ENCODE measurements around the gene TNNT2. TPM values are rescaled to one million over a fixed set of nuclear protein-coding genes. Genes with fewer than 3 reads are reported as not detected.

The TNNT2 gene
- total RNA-seq, result not detected

DNA sequence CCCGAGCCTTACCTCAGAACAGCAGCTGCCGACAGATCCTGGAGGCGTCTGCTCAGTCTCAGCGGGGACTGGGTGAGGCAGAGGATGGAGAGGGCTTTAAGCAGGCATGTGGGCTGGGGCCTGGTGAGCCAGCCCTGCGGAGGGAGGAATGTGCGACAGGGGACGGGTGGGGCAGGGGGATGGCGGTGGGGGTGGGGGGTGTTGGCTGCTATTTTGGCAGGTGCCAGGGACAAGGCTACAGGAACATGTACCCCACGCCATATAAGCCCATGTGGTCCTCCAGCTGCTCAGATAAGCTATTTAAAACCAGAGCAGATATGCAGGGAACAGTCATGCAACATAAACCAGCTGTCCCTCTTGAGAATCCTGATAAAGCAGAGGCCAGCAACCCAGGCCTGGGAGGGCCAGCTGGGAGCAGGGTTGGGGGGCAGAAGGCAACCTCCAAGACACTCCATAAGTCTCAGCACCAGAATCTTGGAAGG, at the start of gene TNNT2:
Gene TNNT2 (minus strand): TSS at position 70 of the 482 bp plus-strand sequence. CDS start 4,426 bp downstream, outside the sequence.

DNA sequence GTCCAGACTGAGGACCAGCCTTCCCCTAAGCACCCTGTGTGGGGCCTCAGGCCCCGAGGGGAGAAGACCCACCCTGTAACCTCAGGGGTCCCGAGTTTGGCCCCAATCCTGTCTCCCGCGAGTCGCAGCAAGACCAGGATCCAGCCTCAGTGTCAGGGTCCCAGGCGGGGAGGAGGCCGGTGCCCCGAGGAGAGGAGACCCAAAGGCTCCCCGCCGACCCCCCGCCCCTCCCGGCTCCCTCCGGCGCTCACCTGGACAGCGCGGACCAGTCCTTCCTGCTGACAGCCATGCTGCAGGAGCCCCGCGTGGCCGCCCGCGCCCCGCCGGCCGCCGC, 21.5 kb upstream of the TNNT2 start, which contains the start of gene LAD1:
Gene LAD1 (minus strand): TSS at position 307 of the 334 bp plus-strand sequence. CDS start 18 bp downstream, at position 289.

Other genes with a start within 250 kb of the TNNT2 start
- gene TMEM9, start 223.2 kb downstream of the TNNT2 start, total RNA-seq, result 66.9 TPM
- gene IGFN1, start 186.9 kb downstream of the TNNT2 start, total RNA-seq, result under 0.01 TPM
- gene PKP1, start 94.2 kb downstream of the TNNT2 start, total RNA-seq, result 0.92 TPM
- gene LAD1, start 21.6 kb upstream of the TNNT2 start, total RNA-seq, result 0.23 TPM
- 0.69 TPM for gene TNNI1, start 44.0 kb upstream of the TNNT2 start, total RNA-seq
- 12.9 TPM for gene PHLDA3, start 91.5 kb upstream of the TNNT2 start, total RNA-seq
- gene CSRP1, start 129.4 kb upstream of the TNNT2 start, total RNA-seq, result 32.1 TPM
- gene NAV1, start 161.4 kb upstream of the TNNT2 start, total RNA-seq, result 71.0 TPM

Measured in diencephalon (tissue), 1 donor.